ENCODE results near the gene GMPPA.

The GMPPA gene

GRCh38 chr2:219486380-219486959, 12.2 kb upstream of the GMPPA start:
- DNase-seq, result no peak

GRCh38 chr2:219488149-219488843, 10.4 kb upstream of the GMPPA start:
- no peak for DNase-seq

GRCh38 chr2:219488844-219489194, 9.9 kb upstream of the GMPPA start:
- DNase-seq, result no peak

- no peak for DNase-seq
Measured at GRCh38 chr2:219489315-219489714, 9.4 kb upstream of the GMPPA start.

- no peak for DNase-seq
Measured at GRCh38 chr2:219490186-219490585, 8.5 kb upstream of the GMPPA start.

GRCh38 chr2:219490600-219491130, 8.0 kb upstream of the GMPPA start:
- no peak for DNase-seq

GRCh38 chr2:219491278-219491963, 7.3 kb upstream of the GMPPA start:
- DNase-seq, result no peak

- no peak for DNase-seq
Measured at GRCh38 chr2:219492575-219492974, 6.1 kb upstream of the GMPPA start.

- DNase-seq, result no peak
Measured at GRCh38 chr2:219493086-219493485, 5.6 kb upstream of the GMPPA start.

GRCh38 chr2:219494952-219495530, 3.6 kb upstream of the GMPPA start:
- no peak for DNase-seq

GRCh38 chr2:219495531-219496122, 3.1 kb upstream of the GMPPA start:
- DNase-seq, result peak in 1 of 2 experiments; percentile 34

- DNase-seq, result no peak
Measured at GRCh38 chr2:219496247-219496824, 2.4 kb upstream of the GMPPA start.

- no peak for DNase-seq
Measured at GRCh38 chr2:219496825-219497494, 1.7 kb upstream of the GMPPA start.

- DNase-seq, result no peak
Measured at GRCh38 chr2:219497495-219498279, 1.0 kb upstream of the GMPPA start.

- DNase-seq, result no peak
Measured at GRCh38 chr2:219499058-219499307, 292 bp downstream of the GMPPA start.

GRCh38 chr2:219499555-219499954, 864 bp downstream of the GMPPA start:
- DNase-seq, result no peak

- no peak for DNase-seq
Measured at GRCh38 chr2:219500135-219500534, 1.4 kb downstream of the GMPPA start.

- DNase-seq, result no peak
Measured at GRCh38 chr2:219501849-219502248, 3.2 kb downstream of the GMPPA start.

- no peak for DNase-seq
Measured at GRCh38 chr2:219502618-219503017, 3.9 kb downstream of the GMPPA start.

- no peak for DNase-seq
Measured at GRCh38 chr2:219505585-219505984, 6.9 kb downstream of the GMPPA start.

GRCh38 chr2:219506153-219506801, 7.6 kb downstream of the GMPPA start:
- DNase-seq, result no peak
